Measurements from ENCODE around the gene FANCG. TPM values are rescaled to one million over a fixed set of nuclear protein-coding genes. Genes with fewer than 3 reads are reported as not detected.

The FANCG gene
- total RNA-seq, 1 experiment from 2014 or later = 73.8 TPM

DNA sequence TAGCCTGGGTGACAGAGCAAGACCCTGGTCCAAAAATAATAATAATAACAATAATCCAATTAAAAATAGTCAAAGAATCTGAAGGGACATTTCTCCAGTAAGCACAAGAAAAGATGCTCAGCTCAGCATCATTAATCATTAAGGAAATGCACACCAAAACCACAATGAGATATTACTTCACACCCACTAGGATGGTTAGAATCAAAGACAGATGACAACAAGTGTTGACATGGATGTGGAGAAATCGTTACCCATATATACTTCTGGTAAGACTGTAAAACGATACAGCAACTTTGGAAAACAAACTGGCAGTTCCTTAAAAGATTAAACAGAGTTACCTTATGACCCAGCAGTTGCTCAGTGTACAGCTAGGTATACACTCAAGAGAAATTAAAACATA, 5.3 kb upstream of the FANCG start:
- no peaks in the 10 kb centered on the region for H3K4me1 ChIP-seq (ENCODE audit: control insufficient read depth, insufficient read depth, low read length)
- H3K27ac ChIP-seq (ENCODE audit: low read length) = no peak overlapping the region
- DNase-seq (ENCODE audit: low read depth, low spot score) = no peak
- BruUV-seq (replicated peaks) = no TSS peak
- no peaks in the 10 kb centered on the region for H3K36me3 ChIP-seq (ENCODE audit: control insufficient read depth, insufficient read depth, low read length)
- intact Hi-C loops (cut with micrococcal nuclease; ENCODE audit: unreplicated experiment) (no loop called here), in situ Hi-C loops (cut with HindIII; ENCODE audit: low pct_unique_long_range_greater_than_20kb, low sequenced_read_pairs) (no loop called here)
- POLR2A ChIA-PET = no interaction called here
- H3K27me3 ChIP-seq (ENCODE audit: control insufficient read depth, insufficient read depth, low read length) = no peaks in the 10 kb centered on the region
- no peak overlapping the region for H3K4me3 ChIP-seq (ENCODE audit: low read depth in 2 of 2, low read length in 2 of 2)
- CTCF ChIA-PET = no interaction called here
- ATAC-seq = no peak
- no peaks in the 10 kb centered on the region for H3K9me3 ChIP-seq (ENCODE audit: control insufficient read depth, insufficient read depth, low read depth, low read length)
- TF ChIP-seq, protein P1, sequence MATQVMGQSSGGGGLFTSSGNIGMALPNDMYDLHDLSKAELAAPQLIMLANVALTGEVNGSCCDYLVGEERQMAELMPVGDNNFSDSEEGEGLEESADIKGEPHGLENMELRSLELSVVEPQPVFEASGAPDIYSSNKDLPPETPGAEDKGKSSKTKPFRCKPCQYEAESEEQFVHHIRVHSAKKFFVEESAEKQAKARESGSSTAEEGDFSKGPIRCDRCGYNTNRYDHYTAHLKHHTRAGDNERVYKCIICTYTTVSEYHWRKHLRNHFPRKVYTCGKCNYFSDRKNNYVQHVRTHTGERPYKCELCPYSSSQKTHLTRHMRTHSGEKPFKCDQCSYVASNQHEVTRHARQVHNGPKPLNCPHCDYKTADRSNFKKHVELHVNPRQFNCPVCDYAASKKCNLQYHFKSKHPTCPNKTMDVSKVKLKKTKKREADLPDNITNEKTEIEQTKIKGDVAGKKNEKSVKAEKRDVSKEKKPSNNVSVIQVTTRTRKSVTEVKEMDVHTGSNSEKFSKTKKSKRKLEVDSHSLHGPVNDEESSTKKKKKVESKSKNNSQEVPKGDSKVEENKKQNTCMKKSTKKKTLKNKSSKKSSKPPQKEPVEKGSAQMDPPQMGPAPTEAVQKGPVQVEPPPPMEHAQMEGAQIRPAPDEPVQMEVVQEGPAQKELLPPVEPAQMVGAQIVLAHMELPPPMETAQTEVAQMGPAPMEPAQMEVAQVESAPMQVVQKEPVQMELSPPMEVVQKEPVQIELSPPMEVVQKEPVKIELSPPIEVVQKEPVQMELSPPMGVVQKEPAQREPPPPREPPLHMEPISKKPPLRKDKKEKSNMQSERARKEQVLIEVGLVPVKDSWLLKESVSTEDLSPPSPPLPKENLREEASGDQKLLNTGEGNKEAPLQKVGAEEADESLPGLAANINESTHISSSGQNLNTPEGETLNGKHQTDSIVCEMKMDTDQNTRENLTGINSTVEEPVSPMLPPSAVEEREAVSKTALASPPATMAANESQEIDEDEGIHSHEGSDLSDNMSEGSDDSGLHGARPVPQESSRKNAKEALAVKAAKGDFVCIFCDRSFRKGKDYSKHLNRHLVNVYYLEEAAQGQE (IDR thresholded peaks at IDR 0.05; ENCODE audit: insufficient read depth in 1 of 2, low read depth in 2 of 2, low read length in 1 of 2) = no peak
- TF ChIP-seq POLR2AphosphoS5 (IDR thresholded peaks at IDR 0.05; ENCODE audit: low read depth, low read length) (no peak), SIN3A (IDR thresholded peaks at IDR 0.05; ENCODE audit: borderline replicate concordance, insufficient read depth, low read depth, low read length) (no peak), TCF7L2 (IDR thresholded peaks at IDR 0.05; ENCODE audit: low read depth, low read length) (no peak)
- TF ChIP-seq, protein P2, sequence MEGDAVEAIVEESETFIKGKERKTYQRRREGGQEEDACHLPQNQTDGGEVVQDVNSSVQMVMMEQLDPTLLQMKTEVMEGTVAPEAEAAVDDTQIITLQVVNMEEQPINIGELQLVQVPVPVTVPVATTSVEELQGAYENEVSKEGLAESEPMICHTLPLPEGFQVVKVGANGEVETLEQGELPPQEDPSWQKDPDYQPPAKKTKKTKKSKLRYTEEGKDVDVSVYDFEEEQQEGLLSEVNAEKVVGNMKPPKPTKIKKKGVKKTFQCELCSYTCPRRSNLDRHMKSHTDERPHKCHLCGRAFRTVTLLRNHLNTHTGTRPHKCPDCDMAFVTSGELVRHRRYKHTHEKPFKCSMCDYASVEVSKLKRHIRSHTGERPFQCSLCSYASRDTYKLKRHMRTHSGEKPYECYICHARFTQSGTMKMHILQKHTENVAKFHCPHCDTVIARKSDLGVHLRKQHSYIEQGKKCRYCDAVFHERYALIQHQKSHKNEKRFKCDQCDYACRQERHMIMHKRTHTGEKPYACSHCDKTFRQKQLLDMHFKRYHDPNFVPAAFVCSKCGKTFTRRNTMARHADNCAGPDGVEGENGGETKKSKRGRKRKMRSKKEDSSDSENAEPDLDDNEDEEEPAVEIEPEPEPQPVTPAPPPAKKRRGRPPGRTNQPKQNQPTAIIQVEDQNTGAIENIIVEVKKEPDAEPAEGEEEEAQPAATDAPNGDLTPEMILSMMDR (IDR thresholded peaks at IDR 0.05) = no peak

DNA sequence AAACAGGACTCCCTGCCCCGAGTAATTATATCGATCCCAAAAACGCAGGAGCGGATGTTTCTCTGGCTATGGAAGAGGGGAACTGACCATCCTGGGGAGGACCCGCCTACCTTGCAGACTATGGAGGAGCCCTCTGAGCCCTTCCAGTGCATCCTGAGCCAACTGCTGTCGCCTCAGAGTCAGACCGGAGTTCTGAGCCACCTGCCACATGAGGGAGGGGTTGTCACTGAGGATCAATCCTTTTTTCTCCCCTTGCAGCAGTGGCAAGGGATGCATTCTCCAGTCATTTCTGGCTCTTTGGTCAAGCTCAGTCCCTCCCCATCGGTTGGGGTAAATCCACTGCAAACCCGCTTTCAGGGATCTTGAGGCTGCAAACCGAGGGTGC, 709 bp downstream of the FANCG start:
- intact Hi-C loops (cut with micrococcal nuclease; ENCODE audit: unreplicated experiment) = no loop called here
- no TSS peak for BruUV-seq (replicated peaks)
- TF ChIP-seq, protein P2 (IDR thresholded peaks at IDR 0.05) = no peak
- TF ChIP-seq POLR2AphosphoS5 (IDR thresholded peaks at IDR 0.05; ENCODE audit: low read depth, low read length) (no peak), SIN3A (IDR thresholded peaks at IDR 0.05; ENCODE audit: borderline replicate concordance, insufficient read depth, low read depth, low read length) (no peak), TCF7L2 (IDR thresholded peaks at IDR 0.05; ENCODE audit: low read depth, low read length) (no peak)
- TF ChIP-seq, protein P1 (IDR thresholded peaks at IDR 0.05; ENCODE audit: insufficient read depth in 1 of 2, low read depth in 2 of 2, low read length in 1 of 2) = no peak

More for the DNA sequence above, 709 bp downstream of the FANCG start:
- ChIA-PET CTCF (interaction anchor here (1.1 to 1.5 kb wide), 2 partner anchors 18 to 28 kb away, joined by 4 read pairs; no protein-coding TSS in a partner anchor), POLR2A (interaction anchor here (1.0 kb wide), 1 partner anchor 24 kb away, joined by 3 read pairs; the partner anchor contains the start of gene STOML2)
- in situ Hi-C loops (cut with HindIII; ENCODE audit: low pct_unique_long_range_greater_than_20kb, low sequenced_read_pairs) = no loop called here
- Histone ChIP-seq H3K4me1 (ENCODE audit: control insufficient read depth, insufficient read depth, low read length) (peaks cover 7% of the 10 kb centered on the region), H3K4me3 (ENCODE audit: low read depth in 2 of 2, low read length in 2 of 2) (peak overlapping the region; percentile 86 to 87), H3K36me3 (ENCODE audit: control insufficient read depth, insufficient read depth, low read length) (no peaks in the 10 kb centered on the region), H3K27me3 (ENCODE audit: control insufficient read depth, insufficient read depth, low read length) (no peaks in the 10 kb centered on the region), H3K27ac (ENCODE audit: low read length) (peak overlapping the region; percentile 90), H3K9me3 (ENCODE audit: control insufficient read depth, insufficient read depth, low read depth, low read length) (no peaks in the 10 kb centered on the region)
- no peak for DNase-seq (ENCODE audit: low read depth, low spot score)
- ATAC-seq = no peak

All from Panc1 (cell line).